ENCODE results near the gene TM4SF4. TPM values are rescaled to one million over a fixed set of nuclear protein-coding genes. Genes with fewer than 3 reads are reported as not detected.

Gene TM4SF4
- total and polyA plus RNA-seq, 2 of the 8 experiments (the other 6 are each of a cell fraction or from before 2014, with no cell fraction given) = not detected

DNA sequence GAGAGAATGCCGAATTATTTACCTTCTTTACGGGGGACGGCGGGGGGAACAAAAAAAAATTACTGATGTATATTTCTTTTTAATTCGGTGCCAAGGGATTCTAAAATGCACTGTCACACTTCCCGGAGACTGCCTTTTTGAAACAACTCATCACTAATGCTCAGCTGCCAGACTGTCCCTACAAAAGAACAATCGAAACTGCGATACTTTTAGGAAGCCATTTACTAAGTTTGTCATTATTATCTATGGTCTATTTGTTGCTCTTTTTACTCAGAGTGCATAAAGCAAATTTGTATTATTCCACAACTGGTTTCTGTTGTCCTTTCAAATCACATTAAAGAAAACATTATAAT, 60.8 kb downstream of the TM4SF4 start:
- Histone ChIP-seq H3K4me3 (ENCODE audit: extremely low read depth in 1 of 4, insufficient read depth in 2 of 4, low read depth in 3 of 4, low read length in 4 of 4) (no peak overlapping the region), H2BK120ac (replicated peaks; ENCODE audit: low read depth, low read length) (no peak overlapping the region), H3K79me2 (ENCODE audit: control insufficient read depth in 1 of 2, insufficient read depth in 2 of 2, low read length in 2 of 2) (peaks cover 0 to 6% of the 10 kb centered on the region in 2 experiments; a peak in 1 of 4 replicates), H3K18ac (ENCODE audit: extremely low read depth, low read length) (no peak overlapping the region), H2BK20ac (ENCODE audit: low read length) (no peak overlapping the region), H3K27me3 (replicated peaks in 1 of 4; ENCODE audit: control insufficient read depth in 3 of 4, extremely low read depth in 1 of 4, insufficient read depth in 3 of 4, low read length in 3 of 4) (no peaks in the 10 kb centered on the region), H3K4me2 (ENCODE audit: insufficient read depth in 1 of 2, low read depth in 2 of 2, low read length in 2 of 2) (no peak overlapping the region), H3K4me1 (replicated peaks in 1 of 4; ENCODE audit: control insufficient read depth in 3 of 4, insufficient read depth in 4 of 4, low read length in 3 of 4) (peaks cover 2 to 10% (median 5%) of the 10 kb centered on the region in 4 experiments; a peak in 5 of 7 replicates), H3K27ac (ENCODE audit: low read depth, low read length) (no peak overlapping the region), H3K4ac (replicated peaks; ENCODE audit: insufficient read length, low read depth, low read length) (no peak overlapping the region), H4K8ac (ENCODE audit: extremely low read depth, insufficient read depth, low read length) (no peak overlapping the region), H3K79me1 (ENCODE audit: low read depth, low read length) (0 out of 2 replicates have a peak, but pooled peaks cover 3% of the 10 kb centered on the region), H3K14ac (ENCODE audit: insufficient read length) (no peak overlapping the region), H4K20me1 (replicated peaks in 1 of 2; ENCODE audit: control insufficient read depth in 1 of 2, insufficient read depth in 2 of 2, low read length in 2 of 2) (peaks cover 0 to 3% of the 10 kb centered on the region in 2 experiments), H3K23me2 (ENCODE audit: low read depth, low read length) (peaks cover 2% of the 10 kb centered on the region; the same call in 1 of the 2 replicates), H4K5ac (ENCODE audit: insufficient read length, low read depth, low read length) (no peak overlapping the region), H2BK12ac (ENCODE audit: low read depth, low read length) (no peak overlapping the region), H2AFZ (ENCODE audit: low read length) (no peak overlapping the region), H3K9ac (replicated peaks in 1 of 4; ENCODE audit: extremely low read depth in 1 of 4, low read depth in 3 of 4, low read length in 3 of 4) (peak overlapping the region in 1 of 4 experiments; percentile 10; a peak in 1 of 7 replicates), H3K9me3 (ENCODE audit: insufficient read depth in 2 of 2, low read depth in 1 of 2, low read length in 1 of 2) (no peaks in the 10 kb centered on the region), H3K23ac (ENCODE audit: insufficient read length) (no peak overlapping the region), H2BK5ac (ENCODE audit: low read depth, low read length) (no peak overlapping the region), H3K56ac (replicated peaks; ENCODE audit: insufficient read length, low read depth, low read length) (no peak overlapping the region), H2BK15ac (ENCODE audit: low read length) (no peak overlapping the region), H3K36me3 (ENCODE audit: control insufficient read depth in 2 of 4, insufficient read depth in 4 of 4, low read length in 3 of 4) (no peaks in the 10 kb centered on the region), H4K91ac (replicated peaks; ENCODE audit: insufficient read length, low read length) (no peak overlapping the region), H2AK5ac (ENCODE audit: low read depth, low read length) (no peak overlapping the region)
- WGBS, 2 experiments (ENCODE audit: extremely low coverage in 1 of 2, insufficient coverage in 1 of 2, insufficient read length in 1 of 2, insufficient replicate concordance in 2 of 2, low coverage in 1 of 2, low lambda C conversion rate in 2 of 2, missing lambda C conversion rate in 1 of 2) = 88% methylated on average over 8 of the region's 8 CpGs; no CpG with 5 or more reads in 1 of the 2 experiments
- DNase-seq (ENCODE audit: low read depth in 1 of 2, low spot score in 2 of 2) = no peak
- CTCF ChIA-PET (ENCODE audit: partially characterized antibody) = interaction anchor here (0.7 to 2.9 kb wide), 7 partner anchors 12 to 236 kb away, joined by 3 to 15 read pairs (median 5); no protein-coding TSS in a partner anchor
- no peak for FAIRE-seq
- POLR2A ChIA-PET (ENCODE audit: partially characterized antibody) = no interaction called here
- TF ChIP-seq JUN (IDR thresholded peaks at IDR 0.05; ENCODE audit: low read depth, low read length) (no peak), CTBP2 (IDR thresholded peaks at IDR 0.05; ENCODE audit: borderline replicate concordance, insufficient read depth, insufficient read length, low read length) (no peak), ASH2L (IDR thresholded peaks at IDR 0.05; ENCODE audit: low read length) (no peak), TCF12 (IDR thresholded peaks at IDR 0.05; ENCODE audit: low read depth, low read length) (no peak), SP1 (IDR thresholded peaks at IDR 0.05; ENCODE audit: low read depth, low read length) (no peak), EZH2 (IDR thresholded peaks at IDR 0.05; ENCODE audit: low read depth, low read length, severe bottlenecking) (no peak), SIX5 (IDR thresholded peaks at IDR 0.05; ENCODE audit: low read depth, low read length) (no peak)

Data from H1 (cell line).